Caki2 (cell line): Measurements from ENCODE around the gene MADD. TPM values are rescaled to one million over a fixed set of nuclear protein-coding genes. Genes with fewer than 3 reads are reported as not detected.

ENCODE experiments used
- DNase-seq: peaks from one replicate; pipeline ENCODE4 v3.0.0-alpha.2; 2015; ENCODE audit warnings: low read depth
- in situ Hi-C: cut with HindIII; loops from 2 replicates; pipeline ENCODE4 v1.10.0; 2016; ENCODE audit warnings: low sequenced_read_pairs, low pct_unique_long_range_greater_than_20kb, mixed read lengths
- total RNA-seq: library from RNA; depleted of rRNA; stranded (reverse); fragments of >200 nt; shearing (Covaris generic); gene quantifications from 2 replicates; pipeline ENCODE4 v1.2.3, GENCODE V29; 2014; ENCODE audit warnings: low replicate concordance

The MADD gene
- total RNA-seq, 1 experiment from 2014 or later, result 3.1 TPM

GRCh38 chr11:47248304-47248663 is 21.6 kb upstream of the MADD start:
- in situ Hi-C loops, result no loop called here

DNA sequence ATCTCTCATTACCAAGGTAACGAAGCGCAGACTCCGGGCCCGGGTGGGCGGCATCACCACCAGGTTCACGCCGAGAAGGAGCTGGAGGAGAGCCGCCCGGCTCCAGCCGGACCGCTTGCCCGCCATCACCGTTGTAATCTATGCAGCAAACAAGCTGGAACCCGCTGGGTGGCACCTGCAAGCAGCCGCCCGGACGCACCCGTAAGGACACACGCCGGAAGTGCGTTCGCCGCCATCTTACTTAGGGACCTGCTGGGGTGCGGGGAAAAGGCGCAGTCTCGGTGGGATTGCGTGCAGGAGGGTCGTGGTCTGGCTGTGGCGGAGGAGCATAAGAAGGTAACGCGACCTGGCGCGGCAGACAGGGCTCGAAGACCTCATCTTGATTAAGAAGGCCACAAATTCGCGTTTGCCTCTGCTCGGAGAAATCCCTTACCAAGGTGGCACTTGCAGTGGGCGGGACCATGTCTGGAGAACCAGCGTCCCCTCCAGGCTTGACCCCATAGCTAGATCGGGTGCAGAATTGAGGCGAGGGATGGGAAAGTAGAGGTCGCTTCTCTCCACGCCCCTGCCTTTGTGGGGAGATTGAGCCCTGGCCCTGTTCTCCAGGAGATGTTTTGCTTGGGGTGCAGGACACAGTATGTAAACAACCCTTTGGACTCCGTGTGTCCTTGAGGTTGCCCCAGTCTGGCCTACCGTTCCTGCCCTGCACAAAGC is 21.1 kb upstream of the MADD start, which contains the start of gene ACP2:
Gene ACP2 (minus strand): TSS at position 151 of the 714 bp plus-strand sequence. CDS start 25 bp downstream, at position 126.
- in situ Hi-C loops, result no loop called here

More at GRCh38 chr11:47248304-47248663, 21.6 kb upstream of the MADD start:
- DNase-seq, result no peak

DNA sequence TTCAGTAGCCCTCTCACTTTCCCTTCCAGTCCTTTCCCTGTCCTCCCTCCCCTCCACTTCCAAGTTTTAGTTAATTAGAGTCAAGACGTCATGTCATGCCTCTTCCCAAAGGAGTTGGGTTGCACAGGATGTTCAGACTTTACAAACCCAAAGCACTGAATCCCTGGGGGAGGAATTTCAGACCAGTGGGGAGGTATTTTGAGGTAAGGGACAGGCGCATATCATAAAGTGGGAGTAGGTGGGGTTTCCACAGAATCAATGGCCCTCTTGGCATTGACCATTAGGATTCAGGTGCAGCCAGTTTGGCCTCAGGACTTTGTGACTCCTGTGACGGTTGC is 20.6 kb upstream of the MADD start:
- DNase-seq, result no peak

More for the DNA sequence above, 21.1 kb upstream of the MADD start, which contains the start of gene ACP2:
- DNase-seq, result peak; percentile 82

DNA sequence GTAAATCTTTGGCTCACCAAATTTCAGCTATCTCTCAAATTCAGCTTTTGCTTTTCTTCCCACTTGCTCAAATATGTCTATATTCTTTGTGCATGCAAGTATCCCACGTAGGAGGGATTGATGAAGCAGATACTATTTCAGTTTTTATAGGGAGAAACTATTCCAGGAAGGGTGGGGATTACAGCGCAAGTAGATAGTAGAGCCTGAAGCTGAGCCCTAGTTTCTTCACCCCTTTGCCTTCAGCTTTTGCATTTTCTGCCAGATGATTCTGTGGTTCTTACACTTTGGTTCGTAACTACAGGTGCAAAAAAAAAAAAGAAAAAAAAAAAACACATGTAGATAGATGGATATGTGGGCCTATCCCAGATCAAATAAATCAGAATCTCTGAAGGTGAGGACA is 18.2 kb upstream of the MADD start:
- in situ Hi-C loops, result no loop called here
- DNase-seq, result no peak

More for the DNA sequence above, 20.6 kb upstream of the MADD start:
- in situ Hi-C loops, result no loop called here

DNA sequence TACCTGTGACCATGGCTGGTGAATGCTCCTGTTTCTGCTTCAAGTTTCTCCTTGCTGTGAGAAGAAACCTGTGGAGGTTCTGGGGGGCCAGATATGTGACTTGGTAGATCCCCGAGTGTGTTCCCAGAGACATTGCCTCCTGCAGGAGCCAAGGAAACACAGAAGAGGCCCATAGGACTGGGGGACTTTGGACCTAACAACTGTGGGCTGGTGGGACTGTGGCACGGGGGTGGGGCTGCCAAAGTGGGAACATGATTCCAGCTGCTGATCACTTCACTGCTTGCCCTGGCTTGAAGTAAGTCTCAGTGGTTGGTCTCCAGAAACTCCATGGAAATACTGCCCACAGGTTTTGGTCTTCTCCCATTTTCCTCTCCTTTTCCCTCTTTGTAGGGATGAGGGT is 16.3 kb upstream of the MADD start:
- DNase-seq, result no peak
- in situ Hi-C loops, result no loop called here

DNA sequence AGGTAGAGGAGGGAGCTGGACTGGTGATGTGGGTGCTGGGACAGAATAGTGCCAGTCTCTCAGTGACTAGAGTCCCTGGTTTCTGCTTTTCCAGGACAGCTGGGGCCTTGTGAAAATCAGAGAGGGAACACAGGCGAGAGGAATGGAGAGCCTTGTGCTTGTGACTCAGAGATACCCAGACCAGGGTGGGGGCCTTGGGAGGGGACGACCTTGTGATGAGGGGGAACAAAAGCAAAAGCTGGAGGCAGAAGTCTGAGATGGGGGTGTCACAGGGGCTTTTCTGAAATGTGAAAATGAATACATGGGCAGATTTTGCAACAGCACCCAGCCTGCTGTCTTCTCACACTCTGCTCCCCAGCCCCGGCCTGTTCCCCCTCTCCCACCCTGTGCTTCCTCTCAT is 15.5 kb upstream of the MADD start:
- in situ Hi-C loops, result no loop called here

GRCh38 chr11:47256374-47256773 is 13.6 kb upstream of the MADD start:
- DNase-seq, result no peak

More for the DNA sequence above, 15.5 kb upstream of the MADD start:
- no peak for DNase-seq

GRCh38 chr11:47257177-47257516 is 12.8 kb upstream of the MADD start:
- in situ Hi-C loops, result no loop called here
- no peak for DNase-seq

More at GRCh38 chr11:47256374-47256773, 13.6 kb upstream of the MADD start:
- in situ Hi-C loops, result no loop called here

DNA sequence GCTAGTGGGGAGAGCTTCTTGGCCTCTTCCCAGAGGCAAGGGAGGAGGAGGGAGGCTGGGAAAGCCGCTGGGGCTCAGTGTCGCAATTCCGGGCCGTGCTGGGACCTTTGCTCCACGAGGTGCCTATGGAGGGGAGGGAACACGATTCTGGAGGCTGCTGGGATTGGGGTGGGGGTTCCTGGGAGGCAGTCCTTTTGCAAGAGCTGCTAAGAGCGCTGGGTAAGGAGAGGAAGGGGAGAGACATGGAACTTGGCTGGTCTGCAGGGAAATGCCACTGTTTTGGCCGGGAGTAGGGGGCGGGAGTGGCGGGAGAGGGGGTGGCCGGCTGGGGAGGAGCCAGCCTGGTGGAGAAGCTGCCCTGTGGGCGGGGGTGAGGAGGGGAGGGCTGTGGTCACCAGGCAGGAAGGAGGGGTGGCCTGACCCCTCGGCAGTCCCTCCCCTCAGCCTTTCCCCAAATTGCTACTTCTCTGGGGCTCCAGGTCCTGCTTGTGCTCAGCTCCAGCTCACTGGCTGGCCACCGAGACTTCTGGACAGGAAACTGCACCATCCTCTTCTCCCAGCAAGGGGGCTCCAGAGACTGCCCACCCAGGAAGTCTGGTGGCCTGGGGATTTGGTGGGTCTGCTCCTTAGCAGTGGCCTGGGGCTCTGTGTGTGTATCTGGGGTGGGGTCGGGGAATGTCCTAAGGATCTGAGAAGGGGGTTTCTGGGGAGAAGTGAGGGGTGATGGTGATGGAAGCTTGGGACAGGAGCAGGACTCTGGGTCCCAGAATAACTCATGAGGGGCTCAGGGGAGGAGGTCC is 12.2 kb upstream of the MADD start, which contains the start of gene NR1H3:
Gene NR1H3 (plus strand): TSS at position 480 of the 800 bp plus-strand sequence. CDS start 1,221 bp downstream, outside the sequence.
- in situ Hi-C loops, result no loop called here
- DNase-seq, result no peak

DNA sequence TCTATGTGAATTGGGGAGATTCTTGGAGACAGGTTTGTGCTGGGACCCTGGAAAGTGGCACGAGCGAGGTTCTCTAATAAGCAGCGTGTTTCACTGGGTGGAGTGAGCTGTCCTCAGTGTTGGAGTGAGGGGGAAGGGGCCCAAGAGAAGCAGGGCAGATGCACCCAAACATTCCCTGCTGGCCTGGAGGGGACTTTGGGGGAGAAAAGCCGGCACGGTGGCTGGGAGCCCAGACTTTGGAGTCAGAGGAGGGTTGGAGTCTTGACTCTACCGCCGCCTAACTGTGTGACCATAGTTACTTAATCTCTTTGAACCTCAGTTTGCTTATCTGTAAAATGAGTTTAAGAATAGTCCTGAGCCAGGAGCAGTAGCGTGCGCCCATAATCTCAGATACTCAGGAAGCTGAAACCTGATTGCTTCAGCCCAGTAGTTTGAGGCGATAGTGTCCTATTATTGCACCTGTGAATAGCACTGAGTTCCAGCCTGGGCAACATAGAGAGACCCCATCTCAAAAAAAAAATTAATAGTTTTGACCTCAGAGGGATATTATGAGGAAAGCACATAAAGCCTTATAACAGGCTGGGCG is 11.5 kb upstream of the MADD start:
- DNase-seq, result no peak
- in situ Hi-C loops, result no loop called here

DNA sequence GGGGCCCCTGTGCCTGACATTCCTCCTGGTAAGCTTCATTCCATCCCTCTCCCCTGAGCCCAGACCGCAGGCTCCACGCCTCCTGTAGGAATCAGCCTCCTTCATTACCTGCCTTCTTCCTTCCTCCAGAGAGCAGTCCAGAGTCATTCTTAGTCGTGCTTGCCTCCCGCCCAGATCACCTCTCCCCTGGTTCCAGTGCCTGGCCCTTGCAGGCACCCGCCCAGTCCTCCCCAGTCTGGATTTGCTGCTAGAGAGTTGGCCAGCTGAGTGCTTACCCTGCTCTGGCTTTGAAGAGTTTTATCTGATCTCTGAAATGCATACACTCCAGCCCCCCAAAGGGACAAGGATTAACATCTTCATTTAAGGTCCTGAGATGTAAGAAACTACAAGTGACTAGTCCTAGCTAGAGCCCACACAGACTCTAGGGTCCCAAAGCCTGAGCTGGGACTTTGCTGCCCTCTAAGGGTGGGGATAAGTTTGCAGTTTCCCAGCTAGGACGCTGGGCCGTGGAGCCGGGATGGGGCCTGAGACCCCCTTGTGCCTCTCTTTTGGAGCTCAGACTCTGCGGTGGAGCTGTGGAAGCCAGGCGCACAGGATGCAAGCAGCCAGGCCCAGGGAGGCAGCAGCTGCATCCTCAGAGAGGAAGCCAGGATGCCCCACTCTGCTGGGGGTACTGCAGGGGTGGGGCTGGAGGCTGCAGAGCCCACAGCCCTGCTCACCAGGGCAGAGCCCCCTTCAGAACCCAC is 10.5 kb upstream of the MADD start:
- DNase-seq, result peak; percentile 45
- in situ Hi-C loops, result no loop called here

DNA sequence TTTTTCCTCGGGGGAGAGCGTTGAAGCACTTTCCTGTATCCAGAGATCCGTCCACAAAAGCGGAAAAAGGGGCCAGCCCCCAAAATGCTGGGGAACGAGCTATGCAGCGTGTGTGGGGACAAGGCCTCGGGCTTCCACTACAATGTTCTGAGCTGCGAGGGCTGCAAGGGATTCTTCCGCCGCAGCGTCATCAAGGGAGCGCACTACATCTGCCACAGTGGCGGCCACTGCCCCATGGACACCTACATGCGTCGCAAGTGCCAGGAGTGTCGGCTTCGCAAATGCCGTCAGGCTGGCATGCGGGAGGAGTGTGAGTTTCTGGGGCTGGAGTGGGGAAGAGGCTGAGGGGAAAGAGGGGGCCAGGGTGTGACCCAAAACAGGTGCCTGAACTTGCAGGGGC is 9.6 kb upstream of the MADD start:
- in situ Hi-C loops, result no loop called here
- DNase-seq, result no peak

GRCh38 chr11:47261291-47261800 is 8.6 kb upstream of the MADD start:
- in situ Hi-C loops, result no loop called here
- no peak for DNase-seq

GRCh38 chr11:47264119-47264518 is 5.8 kb upstream of the MADD start:
- no peak for DNase-seq
- in situ Hi-C loops, result no loop called here

DNA sequence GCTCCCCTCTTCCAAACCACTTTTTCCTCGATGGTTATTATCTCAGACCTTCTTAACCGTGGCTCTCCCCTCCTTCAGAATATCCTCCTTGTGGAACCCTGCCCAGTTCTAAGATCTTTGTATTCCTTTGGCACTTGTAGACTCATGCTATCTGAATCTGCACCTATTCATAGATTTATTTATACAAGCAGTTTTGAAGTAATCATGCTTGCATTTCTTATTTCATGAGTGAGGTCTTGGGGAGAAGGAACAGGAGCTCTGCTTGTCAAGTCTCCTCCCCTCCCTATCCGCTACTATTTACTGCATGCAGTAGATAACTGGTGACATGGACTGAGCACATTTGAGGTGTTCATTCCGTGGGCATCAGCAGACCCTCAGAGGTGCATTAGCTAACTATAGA is 5.4 kb upstream of the MADD start:
- no peak for DNase-seq
- in situ Hi-C loops, result no loop called here

DNA sequence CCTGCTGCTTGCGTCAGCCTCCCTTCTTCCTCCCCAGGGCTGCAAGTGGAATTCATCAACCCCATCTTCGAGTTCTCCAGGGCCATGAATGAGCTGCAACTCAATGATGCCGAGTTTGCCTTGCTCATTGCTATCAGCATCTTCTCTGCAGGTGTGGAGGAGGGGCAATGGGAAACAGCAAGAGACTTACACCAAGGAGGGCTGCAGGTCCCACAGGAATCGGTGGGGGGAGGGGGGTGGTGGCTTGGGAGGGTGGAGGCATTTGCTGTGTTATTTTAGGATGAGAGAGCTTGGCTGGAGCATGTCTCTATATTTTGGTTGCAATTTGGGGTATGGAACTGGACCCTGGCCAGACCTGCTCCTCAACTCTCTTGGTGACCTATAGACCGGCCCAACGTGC is 2.1 kb upstream of the MADD start:
- in situ Hi-C loops, result no loop called here

DNA sequence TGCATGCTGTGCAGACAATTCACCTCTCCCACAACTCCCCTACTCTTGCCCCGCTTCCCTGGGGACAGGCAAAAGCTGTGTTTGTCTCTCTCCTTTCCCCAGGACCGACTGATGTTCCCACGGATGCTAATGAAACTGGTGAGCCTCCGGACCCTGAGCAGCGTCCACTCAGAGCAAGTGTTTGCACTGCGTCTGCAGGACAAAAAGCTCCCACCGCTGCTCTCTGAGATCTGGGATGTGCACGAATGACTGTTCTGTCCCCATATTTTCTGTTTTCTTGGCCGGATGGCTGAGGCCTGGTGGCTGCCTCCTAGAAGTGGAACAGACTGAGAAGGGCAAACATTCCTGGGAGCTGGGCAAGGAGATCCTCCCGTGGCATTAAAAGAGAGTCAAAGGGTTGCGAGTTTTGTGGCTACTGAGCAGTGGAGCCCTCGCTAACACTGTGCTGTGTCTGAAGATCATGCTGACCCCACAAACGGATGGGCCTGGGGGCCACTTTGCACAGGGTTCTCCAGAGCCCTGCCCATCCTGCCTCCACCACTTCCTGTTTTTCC is 1.4 kb upstream of the MADD start:
- in situ Hi-C loops, result no loop called here
- DNase-seq, result no peak

More for the DNA sequence above, 2.1 kb upstream of the MADD start:
- DNase-seq, result no peak
